Upper lobe of left lung (tissue), 4 donors: ENCODE measurements around the gene FAM174C.
A peak's percentile ranks its signal among the peaks of the same experiment; 100 is the strongest.

Source experiments
- CTCF ChIP-seq, 6 experiments: fragments of 450-650 bp in 4 of 6; fragments of 200-600 bp in 2 of 6; sonication (generic) in 2 of 6; IDR thresholded peaks; one replicate each; pipeline ENCODE4 v1.5.1; 2016 to 2019; ENCODE audit warnings: antibody characterized with exemption in 6 of 6
- POLR2A ChIP-seq, 4 donors: fragments of 450-650 bp; IDR thresholded peaks; one replicate each; pipeline ENCODE4 v1.5.1; 2016 to 2017; ENCODE audit warnings: antibody characterized with exemption in 4 of 4, mild to moderate bottlenecking in 2 of 4
- POLR2AphosphoS5 ChIP-seq, 2 donors: sonication (generic); formaldehyde crosslinking; IDR thresholded peaks; one replicate each; pipeline ENCODE4 v1.5.1; 2017; ENCODE audit warnings: antibody characterized with exemption in 2 of 2

- TF ChIP-seq POLR2AphosphoS5 (IDR thresholded peaks at IDR 0.05) (peak; percentile 37 to 58), CTCF (IDR thresholded peaks at IDR 0.05) (no peak), POLR2A (IDR thresholded peaks at IDR 0.05) (no peak)
Measured at GRCh38 chr19:1253514-1254080, 21.7 kb upstream of the FAM174C start.
